GM12864 (cell line): ENCODE data around the gene SKA2.
A peak's percentile ranks its signal among the peaks of the same experiment; 100 is the strongest.

ENCODE experiments used
- DNase-seq: peaks from one replicate; pipeline ENCODE4 v3.0.0-alpha.2; 2011; ENCODE audit warnings: low read depth
- H3K4me3 ChIP-seq: 2 replicates; pipeline ENCODE4 v1.5.1; 2011; ENCODE audit warnings: mild to moderate bottlenecking, low read depth, low read length, control low read depth
- CTCF ChIP-seq: IDR thresholded peaks from 2 replicates; pipeline ENCODE4 v1.5.1; 2011; ENCODE audit warnings: low read depth, mild to moderate bottlenecking, moderate library complexity, low read length, control low read depth, inconsistent platforms; ENCODE audit errors: missing control alignments

Gene SKA2

DNA sequence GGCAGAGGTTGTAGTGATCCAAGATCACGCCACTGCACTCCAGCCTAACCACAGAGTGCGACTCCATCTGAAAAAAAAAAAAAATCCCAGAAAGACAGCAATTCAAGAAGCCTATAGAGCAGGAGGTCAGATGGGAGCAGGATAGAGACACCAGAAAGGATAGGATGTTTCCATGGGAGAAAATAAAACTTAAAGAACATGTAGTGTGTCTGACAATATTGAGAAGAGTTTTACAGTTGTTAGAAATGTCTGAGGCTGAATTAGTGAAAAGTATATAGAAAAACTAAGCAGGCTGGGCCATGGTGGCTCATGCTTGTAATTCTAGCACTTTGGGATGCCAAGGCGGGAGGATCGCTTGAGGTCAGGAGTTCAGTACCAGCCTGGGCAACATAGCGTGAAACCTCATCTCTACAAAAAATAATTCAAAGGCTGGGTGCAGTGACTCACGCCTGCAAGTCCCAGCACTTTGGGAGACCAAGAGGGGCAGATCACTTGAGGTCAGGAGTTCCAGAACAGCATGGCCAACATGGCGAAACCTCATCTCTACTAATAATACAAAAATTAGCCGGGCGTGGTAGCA, 33.0 kb downstream of the SKA2 start:
- no peak for DNase-seq
- no peak for TF ChIP-seq CTCF
- H3K4me3 ChIP-seq, result no peak overlapping the region

- no peak for DNase-seq
- no peak overlapping the region for H3K4me3 ChIP-seq
- no peak for TF ChIP-seq CTCF
Measured at GRCh38 chr17:59115474-59115873, 39.5 kb downstream of the SKA2 start.

DNA sequence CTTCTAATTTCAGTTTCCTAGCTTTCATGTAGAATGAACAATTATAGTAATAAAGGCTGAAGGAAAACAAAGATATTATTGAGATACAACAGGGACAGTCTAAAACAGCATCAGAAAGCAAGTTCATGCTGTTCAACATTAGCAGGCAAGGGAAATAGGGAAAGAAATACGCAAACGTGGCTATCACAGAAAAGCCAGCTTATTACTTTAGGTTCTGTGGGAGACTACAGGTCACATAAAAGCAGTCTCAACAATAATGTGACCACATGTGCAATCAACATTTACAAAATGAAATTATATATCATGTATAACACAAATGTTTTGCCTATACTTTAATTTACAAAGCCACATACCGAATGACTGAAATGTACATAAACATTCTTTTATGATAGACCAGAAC, 43.4 kb downstream of the SKA2 start:
- H3K4me3 ChIP-seq, result no peak overlapping the region
- no peak for TF ChIP-seq CTCF
- no peak for DNase-seq

DNA sequence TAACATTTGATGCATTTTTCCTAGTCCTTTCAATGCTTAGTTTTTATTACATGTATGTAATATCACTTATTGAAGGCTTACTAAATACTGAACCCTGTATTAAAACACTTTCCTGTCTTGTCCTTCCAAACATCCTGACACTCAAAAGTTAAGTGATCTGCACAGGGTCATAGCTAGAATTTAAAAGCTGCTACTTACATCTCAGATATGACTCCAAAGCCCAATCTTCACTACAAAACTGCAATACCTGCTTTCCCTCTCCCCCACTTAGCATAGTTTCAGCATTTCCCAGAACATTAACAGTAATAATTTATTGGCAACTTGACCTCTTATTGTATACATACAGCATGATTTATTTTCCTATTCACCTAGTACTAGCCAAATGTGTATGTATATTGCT, 44.0 kb downstream of the SKA2 start:
- no peak for TF ChIP-seq CTCF
- DNase-seq, result no peak
- H3K4me3 ChIP-seq, result no peak overlapping the region

GRCh38 chr17:59108400-59109102, 46.4 kb downstream of the SKA2 start:
- DNase-seq, result no peak
- no peak overlapping the region for H3K4me3 ChIP-seq

DNA sequence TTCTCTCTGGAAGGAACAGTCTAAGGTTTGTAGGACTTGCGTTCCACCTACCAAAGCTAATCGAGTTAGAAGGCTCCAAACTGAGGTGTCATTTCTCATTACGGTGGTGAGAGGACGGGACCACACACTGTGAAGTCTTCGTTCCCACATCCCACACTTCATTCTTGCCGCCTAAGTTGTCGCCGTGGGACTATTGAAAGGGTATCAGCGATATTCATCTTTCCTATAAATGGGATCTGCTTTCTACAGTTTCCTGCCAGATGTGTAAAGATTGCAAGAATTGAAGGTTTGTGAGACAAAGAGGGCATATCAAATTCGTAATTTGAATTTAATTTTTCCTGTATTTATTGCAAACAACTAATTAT, 47.7 kb downstream of the SKA2 start:
- H3K4me3 ChIP-seq, result peak overlapping the region; percentile 80
- DNase-seq, result no peak
- no peak for TF ChIP-seq CTCF

More at GRCh38 chr17:59108400-59109102, 46.4 kb downstream of the SKA2 start:
- TF ChIP-seq CTCF, result no peak
